ENCODE data around the gene C1orf232. TPM values are rescaled to one million over a fixed set of nuclear protein-coding genes. Genes with fewer than 3 reads are reported as not detected.

Gene C1orf232
- total RNA-seq, 1 donor from 2014 or later: not detected

DNA sequence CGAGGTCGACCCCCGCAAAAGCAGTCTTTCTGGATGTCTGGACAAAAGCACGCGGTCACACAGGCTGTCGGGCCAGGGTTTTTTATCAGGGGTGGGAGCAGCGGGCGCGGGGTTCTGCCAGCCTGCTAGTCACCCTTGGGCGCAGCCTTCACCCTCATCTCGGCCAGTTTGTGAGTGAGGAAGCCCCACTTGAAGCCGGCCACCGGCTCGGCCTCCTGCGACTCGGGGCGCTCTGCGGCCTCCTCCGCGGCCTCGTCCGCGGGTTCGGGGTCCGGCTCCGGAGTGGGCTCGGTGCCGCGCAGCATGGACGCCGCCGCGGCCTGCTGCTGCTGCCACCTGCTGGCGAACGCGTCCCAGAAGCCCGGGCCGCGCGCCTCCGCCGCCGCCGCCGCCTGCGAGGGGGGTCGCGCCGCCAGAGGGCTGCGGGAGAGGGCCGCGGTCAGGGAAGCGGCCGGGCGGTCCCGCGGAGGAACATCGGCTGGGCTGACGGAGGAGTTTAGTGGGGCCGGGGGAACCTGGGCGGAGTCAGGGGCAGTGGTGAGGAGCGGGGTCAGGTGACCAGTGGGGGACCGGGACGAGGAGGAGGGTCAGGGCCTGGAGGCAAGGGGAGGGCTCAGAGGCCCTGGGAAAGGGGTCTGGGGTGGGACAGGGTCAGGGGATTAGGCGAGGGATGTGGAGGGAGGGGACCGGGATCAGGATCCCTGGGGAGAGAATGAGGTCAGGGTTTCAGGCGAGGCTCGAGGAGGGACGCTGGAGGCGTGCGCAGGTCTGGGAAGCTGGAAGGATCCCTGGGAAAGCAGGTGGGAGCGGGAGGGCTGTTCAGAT lies 4.5 kb downstream of the C1orf232 start:
- TF ChIP-seq, protein P1, sequence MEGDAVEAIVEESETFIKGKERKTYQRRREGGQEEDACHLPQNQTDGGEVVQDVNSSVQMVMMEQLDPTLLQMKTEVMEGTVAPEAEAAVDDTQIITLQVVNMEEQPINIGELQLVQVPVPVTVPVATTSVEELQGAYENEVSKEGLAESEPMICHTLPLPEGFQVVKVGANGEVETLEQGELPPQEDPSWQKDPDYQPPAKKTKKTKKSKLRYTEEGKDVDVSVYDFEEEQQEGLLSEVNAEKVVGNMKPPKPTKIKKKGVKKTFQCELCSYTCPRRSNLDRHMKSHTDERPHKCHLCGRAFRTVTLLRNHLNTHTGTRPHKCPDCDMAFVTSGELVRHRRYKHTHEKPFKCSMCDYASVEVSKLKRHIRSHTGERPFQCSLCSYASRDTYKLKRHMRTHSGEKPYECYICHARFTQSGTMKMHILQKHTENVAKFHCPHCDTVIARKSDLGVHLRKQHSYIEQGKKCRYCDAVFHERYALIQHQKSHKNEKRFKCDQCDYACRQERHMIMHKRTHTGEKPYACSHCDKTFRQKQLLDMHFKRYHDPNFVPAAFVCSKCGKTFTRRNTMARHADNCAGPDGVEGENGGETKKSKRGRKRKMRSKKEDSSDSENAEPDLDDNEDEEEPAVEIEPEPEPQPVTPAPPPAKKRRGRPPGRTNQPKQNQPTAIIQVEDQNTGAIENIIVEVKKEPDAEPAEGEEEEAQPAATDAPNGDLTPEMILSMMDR (IDR thresholded peaks at IDR 0.05; ENCODE audit: borderline replicate concordance): peak; percentile 86
- no peaks in the 10 kb centered on the region for H3K27me3 ChIP-seq (ENCODE audit: low read depth)
- H3K4me1 ChIP-seq: peaks cover 56% of the 10 kb centered on the region
- no peaks in the 10 kb centered on the region for H3K9me3 ChIP-seq (replicated peaks)
- DNase-seq: peak; percentile 45
- intact Hi-C loops (cut with micrococcal nuclease): no loop called here
- H3K36me3 ChIP-seq: no peaks in the 10 kb centered on the region
- peak overlapping the region; percentile 62 for H3K4me3 ChIP-seq
- peak overlapping the region; percentile 67 for H3K27ac ChIP-seq (replicated peaks)

DNA sequence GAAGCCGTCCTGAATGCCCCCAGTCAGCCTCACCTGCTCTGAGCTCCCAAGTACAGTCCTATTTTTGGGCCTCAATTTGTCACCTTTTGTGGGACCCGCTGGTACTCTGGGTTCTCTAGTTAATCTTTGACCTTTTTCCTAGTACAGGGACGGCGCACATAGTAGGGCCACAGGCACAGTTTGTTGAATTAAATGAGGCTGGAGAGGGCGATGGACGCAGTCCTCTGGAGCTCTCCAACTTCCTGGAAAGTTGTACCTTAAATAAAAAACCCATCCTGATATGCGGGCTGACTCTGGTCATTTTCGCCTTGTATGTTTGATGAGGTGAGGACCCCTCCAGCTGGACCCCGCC lies 5.1 kb downstream of the C1orf232 start:
- Histone ChIP-seq H3K9me3 (replicated peaks) (no peaks in the 10 kb centered on the region), H3K27me3 (ENCODE audit: low read depth) (no peaks in the 10 kb centered on the region), H3K27ac (replicated peaks) (peak overlapping the region; percentile 67), H3K4me1 (peaks cover 56% of the 10 kb centered on the region), H3K4me3 (peak overlapping the region; percentile 62), H3K36me3 (no peaks in the 10 kb centered on the region)
- TF ChIP-seq, protein P1 (IDR thresholded peaks at IDR 0.05; ENCODE audit: borderline replicate concordance): no peak
- intact Hi-C loops (cut with micrococcal nuclease): no loop called here
- no peak for DNase-seq

DNA sequence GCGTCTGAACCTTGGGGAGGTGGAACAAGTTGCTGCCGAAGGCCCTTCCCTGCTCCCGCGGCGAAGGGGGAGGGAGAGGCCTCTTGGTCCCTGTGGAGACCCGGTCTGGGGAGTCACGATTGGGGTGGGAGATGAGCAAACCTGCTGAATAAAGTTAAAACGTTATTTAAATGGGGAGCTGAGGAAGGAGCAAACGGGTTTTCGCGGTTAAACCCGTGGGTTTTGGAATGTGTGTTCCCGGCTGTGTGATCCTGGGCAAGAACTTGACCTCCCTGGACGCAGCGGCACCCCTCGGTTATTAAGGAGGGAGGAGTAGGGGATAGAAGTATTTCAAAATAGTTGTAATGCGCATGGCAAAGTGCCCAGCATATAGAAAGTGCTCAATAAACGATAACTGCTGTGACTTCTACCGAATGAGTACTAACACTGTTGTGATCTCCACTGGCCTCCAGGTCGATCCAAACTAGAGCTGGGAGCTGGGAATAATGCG lies 6.5 kb downstream of the C1orf232 start:
- Histone ChIP-seq H3K4me3 (peak overlapping the region; percentile 68), H3K27ac (replicated peaks) (peak overlapping the region; percentile 98), H3K4me1 (peaks cover 69% of the 10 kb centered on the region), H3K27me3 (ENCODE audit: low read depth) (no peaks in the 10 kb centered on the region), H3K36me3 (no peaks in the 10 kb centered on the region), H3K9me3 (replicated peaks) (no peaks in the 10 kb centered on the region)
- TF ChIP-seq, protein P1 (IDR thresholded peaks at IDR 0.05; ENCODE audit: borderline replicate concordance): no peak
- DNase-seq: no peak
- intact Hi-C loops (cut with micrococcal nuclease): no loop called here

DNA sequence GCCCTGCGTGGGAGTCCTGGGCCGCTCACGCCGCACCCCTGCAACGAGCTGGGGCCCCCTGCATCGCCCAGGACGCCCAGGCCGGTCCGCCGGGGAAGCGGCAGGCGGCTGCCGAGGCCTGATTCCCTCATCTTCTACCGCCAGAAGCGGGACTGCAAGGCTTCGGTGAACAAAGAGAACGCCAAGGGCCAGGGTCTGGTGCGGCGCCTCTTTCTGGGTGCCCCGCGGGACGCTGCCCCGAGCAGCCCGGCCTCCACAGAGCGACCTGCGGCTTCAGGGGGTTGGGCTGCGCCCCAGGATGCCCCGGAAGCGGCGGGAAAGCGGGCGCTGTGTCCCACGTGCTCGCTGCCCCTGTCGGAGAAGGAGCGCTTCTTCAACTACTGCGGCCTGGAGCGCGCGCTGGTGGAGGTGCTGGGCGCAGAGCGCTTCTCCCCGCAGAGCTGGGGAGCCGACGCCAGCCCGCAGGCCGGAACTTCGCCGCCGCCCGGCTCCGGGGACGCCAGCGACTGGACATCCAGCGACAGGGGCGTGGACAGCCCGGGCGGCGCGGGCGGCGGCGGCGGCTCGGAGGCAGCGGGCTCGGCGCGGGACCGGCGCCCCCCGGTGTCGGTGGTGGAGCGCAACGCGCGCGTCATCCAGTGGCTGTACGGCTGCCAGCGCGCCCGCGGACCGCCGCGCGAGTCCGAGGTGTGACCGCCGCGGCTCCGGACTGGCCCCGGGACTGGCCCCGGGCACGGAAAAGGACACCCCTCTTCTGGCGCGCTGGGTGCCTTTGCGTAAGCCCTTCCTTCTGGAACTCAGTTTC lies 7.1 kb downstream of the C1orf232 start:
- H3K4me1 ChIP-seq: peaks cover 75% of the 10 kb centered on the region
- H3K27ac ChIP-seq (replicated peaks): peak overlapping the region; percentile 98
- H3K27me3 ChIP-seq (ENCODE audit: low read depth): peaks cover 3% of the 10 kb centered on the region
- H3K9me3 ChIP-seq (replicated peaks): no peaks in the 10 kb centered on the region
- peak overlapping the region; percentile 68 for H3K4me3 ChIP-seq
- TF ChIP-seq, protein P1 (IDR thresholded peaks at IDR 0.05; ENCODE audit: borderline replicate concordance): peak; percentile 47
- H3K36me3 ChIP-seq: no peaks in the 10 kb centered on the region
- peak; percentile 74 for DNase-seq
- intact Hi-C loops (cut with micrococcal nuclease): no loop called here

DNA sequence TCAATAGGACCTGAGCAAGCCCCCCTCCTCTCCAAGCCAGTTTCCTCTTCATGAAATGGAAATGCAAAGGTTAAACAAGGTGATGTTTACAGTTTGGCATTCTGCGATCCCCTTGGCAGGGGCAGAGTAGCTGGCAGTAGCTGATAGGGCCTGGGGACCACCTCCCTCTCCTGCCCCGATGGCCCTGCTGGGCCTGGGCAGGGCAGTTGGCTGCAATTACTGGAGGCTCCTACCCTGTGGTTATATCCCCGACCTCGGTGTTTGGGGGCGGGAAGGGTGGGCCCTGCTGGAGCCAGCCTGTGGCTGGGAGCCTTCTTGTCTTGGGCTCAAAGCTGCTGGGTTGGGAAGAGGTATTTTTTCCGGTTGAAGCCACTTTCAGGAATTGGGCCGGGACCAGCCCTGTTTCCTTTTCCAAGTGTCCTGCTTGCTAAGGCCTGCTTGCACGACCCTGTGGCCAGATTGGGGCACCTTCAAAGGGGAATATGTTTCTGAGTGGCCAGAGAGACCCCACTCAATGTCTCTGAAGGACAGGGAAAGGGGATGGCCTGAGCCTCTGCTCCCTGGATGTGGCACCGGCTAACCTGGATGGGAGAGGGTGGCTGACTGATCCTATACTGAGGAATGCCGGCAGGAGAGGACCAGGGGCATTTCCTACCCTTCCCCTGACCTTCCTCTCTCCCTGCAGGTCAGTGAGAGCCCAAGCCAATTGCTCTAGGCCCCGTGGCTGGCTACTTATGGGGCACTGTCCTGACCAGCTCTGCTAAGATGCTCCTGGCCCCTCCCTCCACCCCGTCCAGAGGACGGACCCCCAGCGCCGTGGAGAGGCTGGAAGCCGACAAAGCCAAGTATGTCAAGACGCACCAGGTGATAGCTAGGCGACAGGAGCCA lies 8.0 kb downstream of the C1orf232 start:
- intact Hi-C loops (cut with micrococcal nuclease): no loop called here
- TF ChIP-seq, protein P1 (IDR thresholded peaks at IDR 0.05; ENCODE audit: borderline replicate concordance): no peak
- Histone ChIP-seq H3K4me1 (peaks cover 84% of the 10 kb centered on the region), H3K27me3 (ENCODE audit: low read depth) (peaks cover 3% of the 10 kb centered on the region), H3K36me3 (no peaks in the 10 kb centered on the region), H3K9me3 (replicated peaks) (no peaks in the 10 kb centered on the region), H3K27ac (replicated peaks) (peak overlapping the region; percentile 98), H3K4me3 (peak overlapping the region; percentile 68)
- no peak for DNase-seq
